GM08714 (cell line): ENCODE results near the gene SLCO1B3.
"Not testable (repeated sequence)": the region's sequence is repeated elsewhere in the genome, so short reads cannot be mapped to it uniquely, and the experiment has no call there.

Experiments used
- H3K4me3 ChIP-seq: fragments of 200-500 bp; sonication (Bioruptor generic); 2 replicates; pipeline ENCODE4 v1.5.1; 2014; ENCODE audit warnings: mild to moderate bottlenecking, low read length, inconsistent platforms
- ZNF274 ChIP-seq: IDR thresholded peaks from 2 replicates; pipeline ENCODE4 v1.6.1; 2012; ENCODE audit warnings: mild to moderate bottlenecking, low read depth, low read length

Gene SLCO1B3

GRCh38 chr12:20810487-20810886 lies at the start of gene SLCO1B3:
SLCO1B3 (plus strand) TSS chr12:20810705; CDS start chr12:20815739, 5,034 bp downstream.
- TF ChIP-seq ZNF274 = no peak
- no peak within 1 kb of the TSS for H3K4me3 ChIP-seq

- TF ChIP-seq ZNF274 = no peak
- no peak overlapping the region for H3K4me3 ChIP-seq
Observed at GRCh38 chr12:20777420-20777819, 33.1 kb upstream of the SLCO1B3 start.

GRCh38 chr12:20778969-20779368 lies 31.5 kb upstream of the SLCO1B3 start:
- no peak overlapping the region for H3K4me3 ChIP-seq
- TF ChIP-seq ZNF274 = no peak

GRCh38 chr12:20779971-20780370 lies 30.5 kb upstream of the SLCO1B3 start:
- not testable (repeated sequence) for H3K4me3 ChIP-seq

GRCh38 chr12:20783796-20784357 lies 26.6 kb upstream of the SLCO1B3 start:
- not testable (repeated sequence) for H3K4me3 ChIP-seq

GRCh38 chr12:20792971-20793370 lies 17.5 kb upstream of the SLCO1B3 start:
- H3K4me3 ChIP-seq = no peak overlapping the region
- TF ChIP-seq ZNF274 = no peak

- no peak for TF ChIP-seq ZNF274
- no peak overlapping the region for H3K4me3 ChIP-seq
Observed at GRCh38 chr12:20798554-20798953, 12.0 kb upstream of the SLCO1B3 start.

GRCh38 chr12:20800160-20800559 lies 10.3 kb upstream of the SLCO1B3 start:
- no peak for TF ChIP-seq ZNF274
- H3K4me3 ChIP-seq = no peak overlapping the region

GRCh38 chr12:20801035-20801434 lies 9.5 kb upstream of the SLCO1B3 start:
- no peak for TF ChIP-seq ZNF274
- H3K4me3 ChIP-seq = no peak overlapping the region

- no peak for TF ChIP-seq ZNF274
- H3K4me3 ChIP-seq = no peak overlapping the region
Observed at GRCh38 chr12:20805921-20806320, 4.6 kb upstream of the SLCO1B3 start.

GRCh38 chr12:20807192-20808080 lies 3.1 kb upstream of the SLCO1B3 start:
- no peak for TF ChIP-seq ZNF274
- no peak overlapping the region for H3K4me3 ChIP-seq

GRCh38 chr12:20808521-20808920 lies 2.0 kb upstream of the SLCO1B3 start:
- no peak overlapping the region for H3K4me3 ChIP-seq
- TF ChIP-seq ZNF274 = no peak

GRCh38 chr12:20815574-20815973 lies 5.1 kb downstream of the SLCO1B3 start:
- no peak overlapping the region for H3K4me3 ChIP-seq
- no peak for TF ChIP-seq ZNF274

- no peak overlapping the region for H3K4me3 ChIP-seq
- TF ChIP-seq ZNF274 = no peak
Observed at GRCh38 chr12:20822415-20822814, 11.9 kb downstream of the SLCO1B3 start.

- no peak overlapping the region for H3K4me3 ChIP-seq
- no peak for TF ChIP-seq ZNF274
Observed at GRCh38 chr12:20822925-20823324, 12.4 kb downstream of the SLCO1B3 start.
